Activated T-cell treated with anti-CD3 and anti-CD28 coated beads, Interleukin-2, amount 50 U/mL, for 24 hours (primary cell): ENCODE data around the gene LINGO1.

ENCODE experiments used
- DNase-seq: peaks from one replicate; pipeline ENCODE4 v3.0.0-alpha.2; 2020
- H3K27ac Mint-ChIP-seq: 2 replicates; pipeline ENCODE4 v1.8.0; 2020; ENCODE audit warnings: mild to moderate bottlenecking, mixed read lengths
- H3K27me3 Mint-ChIP-seq: 2 replicates; pipeline ENCODE4 v1.8.0; 2020; ENCODE audit warnings: mixed read lengths
- H3K36me3 Mint-ChIP-seq: 2 replicates; pipeline ENCODE4 v1.8.0; 2020; ENCODE audit warnings: low read depth, mixed read lengths
- H3K4me1 Mint-ChIP-seq: 2 replicates; pipeline ENCODE4 v1.8.0; 2020; ENCODE audit warnings: low read depth, mixed read lengths
- H3K4me3 Mint-ChIP-seq: 2 replicates; pipeline ENCODE4 v1.8.0; 2020; ENCODE audit warnings: mild to moderate bottlenecking, moderate library complexity, mixed read lengths
- H3K9me3 Mint-ChIP-seq: 2 replicates; pipeline ENCODE4 v1.8.0; 2020; ENCODE audit warnings: mixed read lengths

The LINGO1 gene

GRCh38 chr15:77605547-77605946, 27.2 kb downstream of the LINGO1 start:
- peaks cover 4% of the 10 kb centered on the region for H3K4me1 Mint-ChIP-seq
- no peaks in the 10 kb centered on the region for H3K9me3 Mint-ChIP-seq
- no peak overlapping the region for H3K4me3 Mint-ChIP-seq
- no peaks in the 10 kb centered on the region for H3K36me3 Mint-ChIP-seq
- H3K27me3 Mint-ChIP-seq = peaks cover 19% of the 10 kb centered on the region
- H3K27ac Mint-ChIP-seq = no peak overlapping the region
- DNase-seq = no peak

- H3K4me3 Mint-ChIP-seq = no peak overlapping the region
- no peak for DNase-seq
- no peaks in the 10 kb centered on the region for H3K36me3 Mint-ChIP-seq
- H3K27me3 Mint-ChIP-seq = peaks cover 19% of the 10 kb centered on the region
- no peaks in the 10 kb centered on the region for H3K9me3 Mint-ChIP-seq
- no peak overlapping the region for H3K27ac Mint-ChIP-seq
- H3K4me1 Mint-ChIP-seq = peaks cover 4% of the 10 kb centered on the region
Measured at GRCh38 chr15:77604973-77605372, 27.7 kb downstream of the LINGO1 start.

- Mint-ChIP-seq H3K27ac (no peak overlapping the region), H3K36me3 (no peaks in the 10 kb centered on the region), H3K4me1 (peaks cover 4% of the 10 kb centered on the region), H3K4me3 (no peak overlapping the region), H3K9me3 (no peaks in the 10 kb centered on the region), H3K27me3 (peaks cover 19% of the 10 kb centered on the region)
- no peak for DNase-seq
Measured at GRCh38 chr15:77603611-77604336, 28.9 kb downstream of the LINGO1 start.

GRCh38 chr15:77602800-77603199, 29.9 kb downstream of the LINGO1 start:
- DNase-seq = no peak
- no peak overlapping the region for H3K27ac Mint-ChIP-seq
- no peaks in the 10 kb centered on the region for H3K36me3 Mint-ChIP-seq
- no peak overlapping the region for H3K4me3 Mint-ChIP-seq
- H3K27me3 Mint-ChIP-seq = peaks cover 19% of the 10 kb centered on the region
- peaks cover 4% of the 10 kb centered on the region for H3K4me1 Mint-ChIP-seq
- H3K9me3 Mint-ChIP-seq = no peaks in the 10 kb centered on the region

GRCh38 chr15:77599899-77600298, 32.8 kb downstream of the LINGO1 start:
- no peak overlapping the region for H3K4me3 Mint-ChIP-seq
- H3K27ac Mint-ChIP-seq = no peak overlapping the region
- H3K4me1 Mint-ChIP-seq = peaks cover 4% of the 10 kb centered on the region
- DNase-seq = no peak
- H3K9me3 Mint-ChIP-seq = no peaks in the 10 kb centered on the region
- H3K36me3 Mint-ChIP-seq = no peaks in the 10 kb centered on the region
- H3K27me3 Mint-ChIP-seq = peaks cover 7% of the 10 kb centered on the region

DNA sequence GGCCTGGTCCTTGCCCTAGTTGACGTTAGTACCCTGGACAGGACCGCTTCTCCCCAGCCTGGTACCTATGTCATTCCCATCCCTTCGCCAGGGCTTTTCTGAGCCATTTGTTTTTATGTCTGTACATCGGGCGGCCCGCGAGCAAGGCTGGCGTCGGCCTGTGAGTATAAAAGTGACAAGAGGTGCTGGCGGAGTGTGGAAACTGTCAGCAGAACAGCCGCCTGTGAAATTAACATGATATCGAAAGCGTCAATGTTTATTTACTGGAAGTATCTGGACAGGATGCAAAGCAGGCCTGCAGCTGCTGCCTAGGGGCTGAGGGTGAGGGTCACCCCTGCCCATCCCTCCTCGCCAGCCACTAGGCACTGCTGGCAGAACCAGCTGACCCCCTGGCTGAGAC, 33.4 kb downstream of the LINGO1 start:
- no peak for DNase-seq
- no peaks in the 10 kb centered on the region for H3K4me1 Mint-ChIP-seq
- H3K9me3 Mint-ChIP-seq = no peaks in the 10 kb centered on the region
- H3K27me3 Mint-ChIP-seq = peaks cover 3% of the 10 kb centered on the region
- no peaks in the 10 kb centered on the region for H3K36me3 Mint-ChIP-seq
- no peak overlapping the region for H3K4me3 Mint-ChIP-seq
- no peak overlapping the region for H3K27ac Mint-ChIP-seq

DNA sequence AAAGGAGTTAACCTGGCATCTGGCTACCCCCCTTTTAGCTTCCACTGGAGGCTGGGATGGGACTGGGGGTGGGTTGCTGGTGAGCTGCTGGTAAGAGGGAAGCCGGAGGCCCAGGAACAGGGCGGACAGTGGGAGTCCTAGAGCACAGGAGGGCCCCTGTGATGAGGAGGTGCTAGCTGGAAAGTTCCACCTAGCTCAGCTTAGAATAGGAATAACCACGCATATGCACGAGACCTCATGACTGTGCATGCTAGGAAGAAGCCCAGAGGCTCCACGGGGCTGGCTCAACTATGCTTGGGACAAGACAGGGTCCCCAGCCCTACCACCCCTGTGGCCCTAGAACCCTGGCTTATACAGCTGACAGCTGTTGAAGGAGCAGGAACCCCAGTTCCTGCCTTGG, 34.1 kb downstream of the LINGO1 start:
- no peaks in the 10 kb centered on the region for H3K27me3 Mint-ChIP-seq
- no peak for DNase-seq

GRCh38 chr15:77597804-77598453, 34.8 kb downstream of the LINGO1 start:
- Mint-ChIP-seq H3K27ac (no peak overlapping the region), H3K27me3 (no peaks in the 10 kb centered on the region), H3K9me3 (no peaks in the 10 kb centered on the region), H3K4me3 (no peak overlapping the region), H3K36me3 (no peaks in the 10 kb centered on the region), H3K4me1 (no peaks in the 10 kb centered on the region)
- DNase-seq = no peak

More for the DNA sequence above, 34.1 kb downstream of the LINGO1 start:
- H3K27ac Mint-ChIP-seq = no peak overlapping the region
- no peaks in the 10 kb centered on the region for H3K36me3 Mint-ChIP-seq
- no peaks in the 10 kb centered on the region for H3K4me1 Mint-ChIP-seq
- H3K4me3 Mint-ChIP-seq = no peak overlapping the region
- no peaks in the 10 kb centered on the region for H3K9me3 Mint-ChIP-seq

GRCh38 chr15:77596821-77597803, 35.6 kb downstream of the LINGO1 start:
- H3K9me3 Mint-ChIP-seq = no peaks in the 10 kb centered on the region
- H3K27ac Mint-ChIP-seq = no peak overlapping the region
- no peaks in the 10 kb centered on the region for H3K4me1 Mint-ChIP-seq
- no peak for DNase-seq
- no peak overlapping the region for H3K4me3 Mint-ChIP-seq
- H3K36me3 Mint-ChIP-seq = no peaks in the 10 kb centered on the region
- no peaks in the 10 kb centered on the region for H3K27me3 Mint-ChIP-seq

DNA sequence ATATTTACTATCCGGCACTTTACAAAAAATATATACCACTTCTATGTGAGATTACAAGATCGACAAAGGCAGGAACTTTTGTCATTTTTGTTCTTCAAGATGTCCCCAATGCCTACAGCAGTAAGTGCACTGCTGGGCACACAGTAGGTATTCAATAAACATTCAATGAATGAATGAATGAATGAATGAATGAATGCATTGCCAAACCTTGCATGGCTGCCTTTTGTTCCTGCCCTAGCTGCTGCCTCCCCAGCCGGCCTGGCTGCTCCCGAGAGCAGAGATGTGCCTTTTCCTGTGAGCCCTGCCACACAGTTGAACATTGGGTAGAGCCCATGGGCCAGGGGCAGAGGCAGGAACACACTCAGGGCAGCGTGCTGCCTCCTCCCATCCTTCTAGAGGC, 37.5 kb downstream of the LINGO1 start:
- Mint-ChIP-seq H3K36me3 (no peaks in the 10 kb centered on the region), H3K4me1 (no peaks in the 10 kb centered on the region), H3K27me3 (peaks cover 3% of the 10 kb centered on the region), H3K27ac (no peak overlapping the region), H3K9me3 (no peaks in the 10 kb centered on the region), H3K4me3 (no peak overlapping the region)
- no peak for DNase-seq

GRCh38 chr15:77592758-77593157, 40.0 kb downstream of the LINGO1 start:
- H3K36me3 Mint-ChIP-seq = no peaks in the 10 kb centered on the region
- no peaks in the 10 kb centered on the region for H3K9me3 Mint-ChIP-seq

DNA sequence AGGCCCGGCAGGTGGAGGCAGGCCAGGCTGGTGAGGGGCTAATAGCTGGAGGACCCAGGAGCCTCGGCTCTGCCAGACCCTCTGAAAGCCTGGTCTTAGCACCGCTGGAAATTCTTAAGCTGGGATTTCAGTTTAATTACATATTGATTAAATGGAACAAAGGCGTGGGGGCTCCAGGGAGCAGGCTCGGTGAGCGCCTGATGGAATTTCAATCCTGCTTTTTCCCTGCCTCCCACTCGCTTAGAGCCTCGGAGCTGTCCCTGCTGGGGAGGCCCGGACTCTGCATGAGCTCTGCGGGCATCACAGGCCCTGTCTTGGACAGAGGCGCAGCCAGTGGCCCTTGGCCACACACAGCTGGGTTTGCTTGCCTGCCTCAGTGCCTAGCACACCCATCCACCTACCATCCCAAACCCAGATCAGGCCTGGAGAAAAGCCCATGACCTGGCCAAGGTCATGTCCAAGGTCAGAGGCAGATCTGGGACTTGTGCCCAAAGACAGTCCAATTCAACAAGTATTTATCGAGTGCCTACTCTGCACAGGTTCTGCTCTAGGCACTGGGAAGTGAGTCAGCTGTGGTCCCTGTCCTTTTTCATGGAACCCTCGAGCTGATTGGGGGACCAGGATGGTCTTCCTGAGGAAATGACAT, 40.6 kb downstream of the LINGO1 start:
- Mint-ChIP-seq H3K4me1 (no peaks in the 10 kb centered on the region), H3K27me3 (peaks cover 3% of the 10 kb centered on the region), H3K4me3 (no peak overlapping the region), H3K27ac (no peak overlapping the region), H3K36me3 (no peaks in the 10 kb centered on the region), H3K9me3 (no peaks in the 10 kb centered on the region)
- no peak for DNase-seq

More at GRCh38 chr15:77592758-77593157, 40.0 kb downstream of the LINGO1 start:
- DNase-seq = no peak
- Mint-ChIP-seq H3K4me3 (no peak overlapping the region), H3K27ac (no peak overlapping the region), H3K27me3 (peaks cover 3% of the 10 kb centered on the region), H3K4me1 (no peaks in the 10 kb centered on the region)

- no peaks in the 10 kb centered on the region for H3K4me1 Mint-ChIP-seq
- no peaks in the 10 kb centered on the region for H3K36me3 Mint-ChIP-seq
- no peak for DNase-seq
- peaks cover 3% of the 10 kb centered on the region for H3K27me3 Mint-ChIP-seq
- no peak overlapping the region for H3K27ac Mint-ChIP-seq
- no peak overlapping the region for H3K4me3 Mint-ChIP-seq
- no peaks in the 10 kb centered on the region for H3K9me3 Mint-ChIP-seq
Measured at GRCh38 chr15:77589839-77590238, 42.9 kb downstream of the LINGO1 start.

DNA sequence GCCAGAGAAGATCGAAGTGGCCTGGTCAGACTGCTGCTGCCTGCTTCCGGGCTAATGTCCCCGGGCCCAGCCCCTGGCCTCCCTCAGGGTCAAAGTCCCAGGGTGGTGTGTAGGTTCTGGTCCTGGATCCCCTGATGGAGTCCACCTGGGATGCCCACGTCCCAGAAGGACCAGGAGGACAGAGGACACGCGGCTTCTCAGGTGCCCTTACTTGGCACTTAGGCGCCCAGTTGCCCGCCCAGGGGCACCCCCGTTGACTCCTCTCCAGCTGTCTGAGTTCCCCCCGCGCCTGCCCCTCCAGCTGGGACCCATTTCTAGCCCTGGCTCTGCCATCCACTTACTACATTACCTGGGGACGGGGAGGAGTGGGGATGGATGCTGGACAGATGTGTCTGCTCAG, 44.6 kb downstream of the LINGO1 start:
- H3K4me3 Mint-ChIP-seq = no peak overlapping the region
- H3K36me3 Mint-ChIP-seq = no peaks in the 10 kb centered on the region
- DNase-seq = no peak
- H3K9me3 Mint-ChIP-seq = no peaks in the 10 kb centered on the region
- H3K27me3 Mint-ChIP-seq = peaks cover 3% of the 10 kb centered on the region
- H3K4me1 Mint-ChIP-seq = no peaks in the 10 kb centered on the region
- no peak overlapping the region for H3K27ac Mint-ChIP-seq
